D721Med (cell line): ENCODE measurements around the gene TP53BP1.

ENCODE experiments used
- DNase-seq: peaks from one replicate; pipeline ENCODE4 v3.0.0; 2011; ENCODE audit warnings: low spot score; ENCODE audit not compliant: insufficient read length
- FAIRE-seq: peaks from 2 replicates; lab custom pipeline; 2011; peaks lifted over from hg19 to GRCh38; lab: Jason Lieb, UNC
- TF ChIP-seq, protein P1 (sequence below): IDR thresholded peaks from 2 replicates; pipeline ENCODE4 v1.5.1; 2012; ENCODE audit warnings: mild to moderate bottlenecking, control low read depth; ENCODE audit not compliant: insufficient read depth; ENCODE audit errors: missing control alignments

TP53BP1 gene

DNA sequence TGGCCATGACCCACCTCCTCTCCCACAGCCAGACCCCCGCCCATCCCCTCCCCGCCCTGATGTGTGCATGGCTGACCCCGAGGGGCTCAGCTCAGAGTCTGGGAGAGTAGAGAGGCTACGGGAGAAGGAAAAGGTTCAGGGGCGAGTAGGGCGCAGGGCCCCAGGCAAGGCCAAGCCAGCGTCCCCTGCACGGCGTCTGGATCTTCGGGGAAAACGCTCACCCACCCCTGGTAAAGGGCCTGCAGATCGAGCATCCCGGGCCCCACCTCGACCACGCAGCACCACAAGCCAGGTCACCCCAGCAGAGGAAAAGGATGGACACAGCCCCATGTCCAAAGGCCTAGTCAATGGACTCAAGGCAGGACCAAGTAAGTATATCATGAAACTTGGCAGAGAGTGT is 36.2 kb upstream of the TP53BP1 start:
- DNase-seq: no peak
- FAIRE-seq: no peak
- TF ChIP-seq, protein P1, sequence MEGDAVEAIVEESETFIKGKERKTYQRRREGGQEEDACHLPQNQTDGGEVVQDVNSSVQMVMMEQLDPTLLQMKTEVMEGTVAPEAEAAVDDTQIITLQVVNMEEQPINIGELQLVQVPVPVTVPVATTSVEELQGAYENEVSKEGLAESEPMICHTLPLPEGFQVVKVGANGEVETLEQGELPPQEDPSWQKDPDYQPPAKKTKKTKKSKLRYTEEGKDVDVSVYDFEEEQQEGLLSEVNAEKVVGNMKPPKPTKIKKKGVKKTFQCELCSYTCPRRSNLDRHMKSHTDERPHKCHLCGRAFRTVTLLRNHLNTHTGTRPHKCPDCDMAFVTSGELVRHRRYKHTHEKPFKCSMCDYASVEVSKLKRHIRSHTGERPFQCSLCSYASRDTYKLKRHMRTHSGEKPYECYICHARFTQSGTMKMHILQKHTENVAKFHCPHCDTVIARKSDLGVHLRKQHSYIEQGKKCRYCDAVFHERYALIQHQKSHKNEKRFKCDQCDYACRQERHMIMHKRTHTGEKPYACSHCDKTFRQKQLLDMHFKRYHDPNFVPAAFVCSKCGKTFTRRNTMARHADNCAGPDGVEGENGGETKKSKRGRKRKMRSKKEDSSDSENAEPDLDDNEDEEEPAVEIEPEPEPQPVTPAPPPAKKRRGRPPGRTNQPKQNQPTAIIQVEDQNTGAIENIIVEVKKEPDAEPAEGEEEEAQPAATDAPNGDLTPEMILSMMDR: no peak

DNA sequence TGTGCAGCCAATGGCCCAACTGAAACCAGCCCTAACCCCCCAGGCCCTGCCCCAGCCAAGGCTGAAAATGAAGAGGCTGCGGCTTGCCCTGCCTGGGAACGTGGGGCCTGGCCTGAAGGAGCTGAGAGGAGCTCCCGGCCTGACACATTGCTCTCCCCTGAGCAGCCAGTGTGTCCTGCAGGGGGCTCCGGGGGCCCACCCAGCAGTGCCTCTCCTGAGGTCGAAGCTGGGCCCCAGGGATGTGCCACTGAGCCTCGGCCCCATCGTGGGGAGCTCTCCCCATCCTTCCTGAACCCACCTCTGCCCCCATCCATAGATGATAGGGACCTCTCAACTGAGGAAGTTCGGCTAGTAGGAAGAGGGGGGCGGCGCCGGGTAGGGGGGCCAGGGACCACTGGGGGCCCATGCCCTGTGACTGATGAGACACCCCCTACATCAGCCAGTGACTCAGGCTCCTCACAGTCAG is 35.6 kb upstream of the TP53BP1 start:
- no peak for FAIRE-seq
- TF ChIP-seq, protein P1: no peak
- no peak for DNase-seq

DNA sequence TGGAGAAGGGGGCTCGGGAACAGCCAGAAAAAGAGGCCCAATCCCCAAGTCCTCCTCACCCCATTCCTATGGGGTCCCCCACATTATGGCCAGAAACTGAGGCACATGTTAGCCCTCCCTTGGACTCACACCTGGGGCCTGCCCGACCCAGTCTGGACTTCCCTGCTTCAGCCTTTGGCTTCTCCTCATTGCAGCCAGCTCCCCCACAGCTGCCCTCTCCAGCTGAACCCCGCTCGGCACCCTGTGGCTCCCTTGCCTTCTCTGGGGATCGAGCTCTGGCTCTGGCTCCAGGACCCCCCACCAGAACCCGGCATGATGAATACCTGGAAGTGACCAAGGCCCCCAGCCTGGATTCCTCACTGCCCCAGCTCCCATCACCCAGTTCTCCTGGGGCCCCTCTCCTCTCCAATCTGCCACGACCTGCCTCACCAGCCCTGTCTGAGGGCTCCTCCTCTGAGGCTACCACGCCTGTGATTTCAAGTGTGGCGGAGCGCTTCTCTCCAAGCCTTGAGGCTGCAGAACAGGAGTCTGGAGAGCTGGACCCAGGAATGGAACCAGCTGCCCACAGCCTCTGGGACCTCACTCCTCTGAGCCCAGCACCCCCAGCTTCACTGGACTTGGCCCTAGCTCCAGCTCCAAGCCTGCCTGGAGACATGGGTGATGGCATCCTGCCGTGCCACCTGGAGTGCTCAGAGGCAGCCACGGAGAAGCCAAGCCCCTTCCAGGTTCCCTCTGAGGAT is 35.0 kb upstream of the TP53BP1 start:
- TF ChIP-seq, protein P1: no peak
- DNase-seq: no peak
- no peak for FAIRE-seq

DNA sequence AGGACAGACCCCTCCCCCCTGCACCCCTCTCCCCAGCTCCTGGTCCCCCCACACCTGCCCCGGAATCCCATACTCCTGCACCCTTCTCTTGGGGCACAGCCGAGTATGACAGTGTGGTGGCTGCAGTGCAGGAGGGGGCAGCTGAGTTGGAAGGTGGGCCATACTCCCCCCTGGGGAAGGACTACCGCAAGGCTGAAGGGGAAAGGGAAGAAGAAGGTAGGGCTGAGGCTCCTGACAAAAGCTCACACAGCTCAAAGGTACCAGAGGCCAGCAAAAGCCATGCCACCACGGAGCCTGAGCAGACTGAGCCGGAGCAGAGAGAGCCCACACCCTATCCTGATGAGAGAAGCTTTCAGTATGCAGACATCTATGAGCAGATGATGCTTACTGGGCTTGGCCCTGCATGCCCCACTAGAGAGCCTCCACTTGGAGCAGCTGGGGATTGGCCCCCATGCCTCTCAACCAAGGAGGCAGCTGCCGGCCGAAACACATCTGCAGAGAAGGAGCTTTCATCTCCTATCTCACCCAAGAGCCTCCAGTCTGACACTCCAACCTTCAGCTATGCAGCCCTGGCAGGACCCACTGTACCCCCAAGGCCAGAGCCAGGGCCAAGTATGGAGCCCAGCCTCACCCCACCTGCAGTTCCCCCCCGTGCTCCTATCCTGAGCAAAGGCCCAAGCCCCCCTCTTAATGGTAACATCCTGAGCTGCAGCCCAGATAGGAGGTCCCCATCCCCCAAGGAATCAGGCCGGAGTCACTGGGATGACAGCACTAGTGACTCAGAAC is 34.3 kb upstream of the TP53BP1 start:
- DNase-seq (no peak), FAIRE-seq (no peak)
- TF ChIP-seq, protein P1: no peak

DNA sequence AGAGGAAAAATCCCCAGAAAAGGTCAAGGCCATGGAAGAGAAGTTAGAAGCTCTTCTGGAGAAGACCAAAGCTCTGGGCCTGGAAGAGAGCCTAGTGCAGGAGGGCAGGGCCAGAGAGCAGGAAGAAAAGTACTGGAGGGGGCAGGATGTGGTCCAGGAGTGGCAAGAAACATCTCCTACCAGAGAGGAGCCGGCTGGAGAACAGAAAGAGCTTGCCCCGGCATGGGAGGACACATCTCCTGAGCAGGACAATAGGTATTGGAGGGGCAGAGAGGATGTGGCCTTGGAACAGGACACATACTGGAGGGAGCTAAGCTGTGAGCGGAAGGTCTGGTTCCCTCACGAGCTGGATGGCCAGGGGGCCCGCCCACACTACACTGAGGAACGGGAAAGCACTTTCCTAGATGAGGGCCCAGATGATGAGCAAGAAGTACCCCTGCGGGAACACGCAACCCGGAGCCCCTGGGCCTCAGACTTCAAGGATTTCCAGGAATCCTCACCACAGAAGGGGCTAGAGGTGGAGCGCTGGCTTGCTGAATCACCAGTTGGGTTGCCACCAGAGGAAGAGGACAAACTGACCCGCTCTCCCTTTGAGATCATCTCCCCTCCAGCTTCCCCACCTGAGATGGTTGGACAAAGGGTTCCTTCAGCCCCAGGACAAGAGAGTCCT is 33.4 kb upstream of the TP53BP1 start:
- TF ChIP-seq, protein P1: no peak
- FAIRE-seq: no peak
- no peak for DNase-seq

DNA sequence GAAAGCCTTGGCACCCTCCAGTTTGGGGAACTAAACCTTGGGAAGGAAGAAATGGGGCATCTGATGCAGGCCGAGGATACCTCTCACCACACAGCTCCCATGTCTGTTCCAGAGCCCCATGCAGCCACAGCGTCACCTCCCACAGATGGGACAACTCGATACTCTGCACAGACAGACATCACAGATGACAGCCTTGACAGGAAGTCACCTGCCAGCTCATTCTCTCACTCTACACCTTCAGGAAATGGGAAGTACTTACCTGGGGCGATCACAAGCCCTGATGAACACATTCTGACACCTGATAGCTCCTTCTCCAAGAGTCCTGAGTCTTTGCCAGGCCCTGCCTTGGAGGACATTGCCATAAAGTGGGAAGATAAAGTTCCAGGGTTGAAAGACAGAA is 32.2 kb upstream of the TP53BP1 start:
- FAIRE-seq: no peak
- TF ChIP-seq, protein P1: no peak
- DNase-seq: no peak
